ENCODE measurements around the gene MUC7.

DNA sequence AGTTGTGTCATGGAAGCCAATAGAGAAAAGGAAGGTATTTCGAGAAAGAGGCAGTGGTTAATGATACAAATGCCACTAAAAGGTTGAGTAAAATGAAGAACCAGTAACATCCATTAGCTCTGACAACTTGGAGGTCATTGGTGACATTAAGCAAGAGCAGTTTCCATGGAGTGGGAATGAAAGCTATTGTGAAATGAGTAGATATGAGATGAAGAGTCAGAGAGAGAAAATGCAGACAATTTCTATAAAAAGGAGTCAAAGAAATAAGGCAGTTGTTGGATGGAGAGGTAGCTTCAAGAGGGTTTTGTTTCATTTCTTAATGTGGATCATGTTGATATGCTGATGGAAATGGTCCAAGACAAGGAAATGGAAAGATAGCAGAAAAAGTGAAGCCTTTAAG, 36.8 kb downstream of the MUC7 start:
- TF ChIP-seq, protein P1, sequence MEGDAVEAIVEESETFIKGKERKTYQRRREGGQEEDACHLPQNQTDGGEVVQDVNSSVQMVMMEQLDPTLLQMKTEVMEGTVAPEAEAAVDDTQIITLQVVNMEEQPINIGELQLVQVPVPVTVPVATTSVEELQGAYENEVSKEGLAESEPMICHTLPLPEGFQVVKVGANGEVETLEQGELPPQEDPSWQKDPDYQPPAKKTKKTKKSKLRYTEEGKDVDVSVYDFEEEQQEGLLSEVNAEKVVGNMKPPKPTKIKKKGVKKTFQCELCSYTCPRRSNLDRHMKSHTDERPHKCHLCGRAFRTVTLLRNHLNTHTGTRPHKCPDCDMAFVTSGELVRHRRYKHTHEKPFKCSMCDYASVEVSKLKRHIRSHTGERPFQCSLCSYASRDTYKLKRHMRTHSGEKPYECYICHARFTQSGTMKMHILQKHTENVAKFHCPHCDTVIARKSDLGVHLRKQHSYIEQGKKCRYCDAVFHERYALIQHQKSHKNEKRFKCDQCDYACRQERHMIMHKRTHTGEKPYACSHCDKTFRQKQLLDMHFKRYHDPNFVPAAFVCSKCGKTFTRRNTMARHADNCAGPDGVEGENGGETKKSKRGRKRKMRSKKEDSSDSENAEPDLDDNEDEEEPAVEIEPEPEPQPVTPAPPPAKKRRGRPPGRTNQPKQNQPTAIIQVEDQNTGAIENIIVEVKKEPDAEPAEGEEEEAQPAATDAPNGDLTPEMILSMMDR (IDR thresholded peaks at IDR 0.05), result no peak
- no peak for TF ChIP-seq POLR2A (IDR thresholded peaks at IDR 0.05)
